ENCODE results near the gene IL9R. TPM values are rescaled to one million over a fixed set of nuclear protein-coding genes. Genes with fewer than 3 reads are reported as not detected.
"Not testable (repeated sequence)": the region's sequence is repeated elsewhere in the genome, so short reads cannot be mapped to it uniquely, and the experiment has no call there.

The IL9R gene
- total and polyA plus RNA-seq, 2 of the 4 experiments (the other 2 are of a cell fraction), result 0.05 TPM; not detected in 1

- H4K8ac ChIP-seq (ENCODE audit: low read depth in 2 of 2, low read length in 2 of 2); H3K79me1 ChIP-seq (ENCODE audit: low read depth in 1 of 2, low read length in 2 of 2); H3K4ac ChIP-seq (ENCODE audit: low read depth, low read length); ATAC-seq (ENCODE audit: low read depth); in situ Hi-C loops (cut with MboI; ENCODE audit: low sequenced_read_pairs); H2AFZ ChIP-seq (replicated peaks; ENCODE audit: low read length, poor library complexity); H4K91ac ChIP-seq (ENCODE audit: insufficient read depth, low read depth, low read length); H3K27me3 ChIP-seq (ENCODE audit: control insufficient read depth, insufficient read depth, low read length); H3K4me1 ChIP-seq (ENCODE audit: control insufficient read depth, insufficient read depth, low read length); H3K4me2 ChIP-seq (ENCODE audit: low read depth, low read length); H4K5ac ChIP-seq (ENCODE audit: low read depth, low read length); H3K4me3 ChIP-seq (ENCODE audit: insufficient read depth, low read depth, low read length); H2AK5ac ChIP-seq (ENCODE audit: low read depth, low read length); H3K9me3 ChIP-seq (ENCODE audit: control insufficient read depth, insufficient read depth, low read length); CTCF ChIA-PET; H2BK120ac ChIP-seq (ENCODE audit: low read depth, low read length); H2BK20ac ChIP-seq (ENCODE audit: low read depth, low read length); H3K9me1 ChIP-seq (ENCODE audit: insufficient read depth, low read length); H3K14ac ChIP-seq (replicated peaks; ENCODE audit: low read depth, low read length); dilution Hi-C loops (cut with HindIII; ENCODE audit: low sequenced_read_pairs, unreplicated experiment); POLR2A ChIA-PET (ENCODE audit: unreplicated experiment); H3K9ac ChIP-seq (ENCODE audit: low read depth, low read length); intact Hi-C loops (cut with micrococcal nuclease); H2AK9ac ChIP-seq (replicated peaks; ENCODE audit: low read depth, low read length, poor library complexity); H2BK5ac ChIP-seq (ENCODE audit: low read depth, low read length, poor library complexity, severe bottlenecking); DNase-seq; H3K23ac ChIP-seq (ENCODE audit: low read depth, low read length); H3K18ac ChIP-seq (ENCODE audit: low read depth, low read length); H2BK15ac ChIP-seq (ENCODE audit: low read depth, low read length); H3K56ac ChIP-seq (ENCODE audit: extremely low read depth, insufficient read depth, low read length); H3K27ac ChIP-seq (ENCODE audit: insufficient read depth, low read length); BruUV-seq (replicated peaks); H4K20me1 ChIP-seq (ENCODE audit: insufficient read depth, low read length); H3K36me3 ChIP-seq (ENCODE audit: control insufficient read depth, insufficient read depth, low read length): not testable (repeated sequence)
- 50% methylated on average over 1 of the region's 8 CpGs; no CpG with 5 or more reads in 1 of the 2 experiments for WGBS, 2 experiments (ENCODE audit: extremely low coverage in 2 of 2, insufficient read length in 1 of 2)
These were observed 9.0 kb downstream of the IL9R start for GRCh38 chrX:156006468-156006867.

- H4K8ac ChIP-seq (ENCODE audit: low read depth in 2 of 2, low read length in 2 of 2); dilution Hi-C loops (cut with HindIII; ENCODE audit: low sequenced_read_pairs, unreplicated experiment); intact Hi-C loops (cut with micrococcal nuclease); H3K9me1 ChIP-seq (ENCODE audit: insufficient read depth, low read length); H3K9ac ChIP-seq (ENCODE audit: low read depth, low read length); H4K5ac ChIP-seq (ENCODE audit: low read depth, low read length); H2BK20ac ChIP-seq (ENCODE audit: low read depth, low read length); BruUV-seq (replicated peaks); H3K36me3 ChIP-seq (ENCODE audit: control insufficient read depth, insufficient read depth, low read length); H3K56ac ChIP-seq (ENCODE audit: extremely low read depth, insufficient read depth, low read length); H2BK120ac ChIP-seq (ENCODE audit: low read depth, low read length); H3K4me3 ChIP-seq (ENCODE audit: insufficient read depth, low read depth, low read length); H3K23ac ChIP-seq (ENCODE audit: low read depth, low read length); DNase-seq; H3K4me1 ChIP-seq (ENCODE audit: control insufficient read depth, insufficient read depth, low read length); H2BK15ac ChIP-seq (ENCODE audit: low read depth, low read length); H3K27me3 ChIP-seq (ENCODE audit: control insufficient read depth, insufficient read depth, low read length); H2AK5ac ChIP-seq (ENCODE audit: low read depth, low read length); H3K79me1 ChIP-seq (ENCODE audit: low read depth in 1 of 2, low read length in 2 of 2); POLR2A ChIA-PET (ENCODE audit: unreplicated experiment); H3K18ac ChIP-seq (ENCODE audit: low read depth, low read length); in situ Hi-C loops (cut with MboI; ENCODE audit: low sequenced_read_pairs); H4K20me1 ChIP-seq (ENCODE audit: insufficient read depth, low read length); CTCF ChIA-PET; H4K91ac ChIP-seq (ENCODE audit: insufficient read depth, low read depth, low read length); H2BK5ac ChIP-seq (ENCODE audit: low read depth, low read length, poor library complexity, severe bottlenecking); H3K9me3 ChIP-seq (ENCODE audit: control insufficient read depth, insufficient read depth, low read length); ATAC-seq (ENCODE audit: low read depth); H2AFZ ChIP-seq (replicated peaks; ENCODE audit: low read length, poor library complexity); H3K4me2 ChIP-seq (ENCODE audit: low read depth, low read length); H3K27ac ChIP-seq (ENCODE audit: insufficient read depth, low read length); H3K4ac ChIP-seq (ENCODE audit: low read depth, low read length); H2AK9ac ChIP-seq (replicated peaks; ENCODE audit: low read depth, low read length, poor library complexity); H3K14ac ChIP-seq (replicated peaks; ENCODE audit: low read depth, low read length): not testable (repeated sequence)
- WGBS, 2 experiments (ENCODE audit: extremely low coverage in 2 of 2, insufficient read length in 1 of 2), result no CpG with 5 or more reads among the region's 7 CpGs
These were observed 10.9 kb downstream of the IL9R start for GRCh38 chrX:156008379-156008778.
